SH-SY5Y (cell line): Measurements from ENCODE around the gene ENTPD1.

ENCODE experiments used
- GATA2 ChIP-seq: IDR thresholded peaks from 2 replicates; pipeline ENCODE4 v1.6.1; 2011; ENCODE audit warnings: mild to moderate bottlenecking, low read depth, low read length
- GATA3 ChIP-seq: IDR thresholded peaks from 2 replicates; pipeline ENCODE4 v1.6.1; 2011; ENCODE audit warnings: low read depth, mild to moderate bottlenecking, low read length, moderate library complexity

Gene ENTPD1

GRCh38 chr10:95833042-95833610 lies 77.2 kb downstream of the ENTPD1 start:
- TF ChIP-seq GATA2 (no peak), GATA3 (no peak)

DNA sequence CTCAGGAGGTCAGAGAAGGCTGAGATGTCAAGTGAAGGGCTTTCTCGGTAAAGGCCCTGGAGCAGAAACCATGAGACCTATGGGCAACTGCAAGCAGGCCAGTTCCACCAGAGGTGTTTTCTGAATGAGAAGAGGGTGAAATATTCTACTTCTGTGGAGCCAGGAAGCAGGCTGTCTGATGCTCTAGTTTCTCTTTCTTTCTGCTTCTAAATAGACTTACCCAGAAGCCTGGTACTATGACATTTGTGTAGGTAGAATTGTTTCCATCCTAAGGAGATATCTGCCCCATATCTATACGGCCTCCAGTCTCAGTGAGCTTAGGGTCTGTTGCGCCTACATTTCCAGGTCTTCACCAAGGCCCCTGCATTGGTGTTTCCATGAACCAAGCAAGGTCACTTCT lies 78.4 kb downstream of the ENTPD1 start:
- no peak for TF ChIP-seq GATA2
- no peak for TF ChIP-seq GATA3

DNA sequence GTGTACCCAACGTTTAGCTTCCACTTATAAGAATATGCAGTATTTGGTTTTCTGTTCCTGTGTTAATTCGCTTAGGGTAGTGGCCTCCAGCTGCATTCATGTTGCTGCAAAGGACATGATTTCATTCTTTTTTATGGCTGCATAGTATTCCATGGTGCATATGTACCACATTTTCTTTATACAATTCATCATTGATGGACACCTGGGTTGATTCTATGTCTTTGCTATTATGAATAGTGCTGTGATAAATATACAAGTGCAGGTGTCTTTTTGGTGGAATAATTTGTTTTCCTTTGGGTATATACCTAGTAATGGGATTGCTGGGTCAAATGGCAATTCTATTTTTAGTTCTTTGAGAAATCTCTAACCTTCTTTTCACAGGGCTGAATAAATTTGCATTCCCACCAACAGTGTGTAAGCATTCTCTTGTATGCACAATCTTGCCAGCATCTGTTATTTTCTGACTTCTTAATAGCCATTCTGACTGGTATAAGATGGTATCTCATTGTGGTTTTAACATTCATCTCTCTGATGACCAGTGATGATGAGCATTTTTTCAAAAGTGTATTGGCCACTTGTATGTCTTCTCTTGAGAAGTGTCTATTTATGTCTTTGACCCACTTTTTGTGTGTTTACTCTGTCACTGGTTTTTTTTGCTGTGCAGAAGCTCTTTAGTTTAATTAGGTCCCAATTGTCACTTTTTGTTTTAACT lies 79.3 kb downstream of the ENTPD1 start:
- no peak for TF ChIP-seq GATA2
- no peak for TF ChIP-seq GATA3

- TF ChIP-seq GATA2 (no peak), GATA3 (no peak)
Observed at GRCh38 chr10:95835911-95836310, 79.9 kb downstream of the ENTPD1 start.

DNA sequence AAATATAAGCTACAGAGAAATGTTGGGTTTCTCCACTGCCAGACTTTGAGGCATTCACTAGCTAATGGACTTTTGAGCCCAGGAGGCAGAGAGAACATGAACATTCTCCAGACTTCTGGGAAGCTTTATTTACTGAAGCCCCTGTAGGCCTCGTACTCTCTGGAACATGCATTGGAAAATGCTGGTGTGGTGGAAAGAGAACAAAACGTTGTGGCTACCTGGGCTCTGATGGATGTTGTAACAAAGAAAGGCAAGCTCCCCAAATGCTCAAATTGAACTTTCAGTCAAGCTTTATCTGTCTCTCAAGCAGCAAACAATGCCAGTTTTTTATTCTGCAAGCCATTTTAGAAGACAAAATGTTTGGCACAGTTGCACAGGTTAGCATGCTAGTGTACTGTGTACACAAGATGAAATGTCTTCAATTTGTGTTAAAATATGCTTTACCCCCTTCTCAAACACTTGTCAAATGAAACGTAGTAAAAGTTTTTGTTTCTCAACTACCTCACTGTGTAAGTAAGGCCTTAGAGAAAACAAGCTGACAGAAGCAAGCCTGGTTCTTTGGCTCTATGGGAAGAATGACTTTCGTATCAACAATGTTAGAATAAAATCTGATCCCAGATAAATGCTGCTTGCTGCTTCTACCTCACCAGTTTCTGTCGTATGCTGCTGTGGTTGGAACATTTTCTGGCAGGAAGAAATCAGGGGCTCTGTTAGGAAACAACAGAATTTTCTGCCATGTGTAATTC lies 80.8 kb downstream of the ENTPD1 start:
- TF ChIP-seq GATA2: no peak
- no peak for TF ChIP-seq GATA3

- TF ChIP-seq GATA2 (no peak), GATA3 (no peak)
Observed at GRCh38 chr10:95837356-95837776, 81.4 kb downstream of the ENTPD1 start.

- TF ChIP-seq GATA2: no peak
- TF ChIP-seq GATA3: no peak
Observed at GRCh38 chr10:95837783-95838182, 81.8 kb downstream of the ENTPD1 start.

- TF ChIP-seq GATA3 (no peak), GATA2 (no peak)
Observed at GRCh38 chr10:95840121-95840520, 84.2 kb downstream of the ENTPD1 start.

DNA sequence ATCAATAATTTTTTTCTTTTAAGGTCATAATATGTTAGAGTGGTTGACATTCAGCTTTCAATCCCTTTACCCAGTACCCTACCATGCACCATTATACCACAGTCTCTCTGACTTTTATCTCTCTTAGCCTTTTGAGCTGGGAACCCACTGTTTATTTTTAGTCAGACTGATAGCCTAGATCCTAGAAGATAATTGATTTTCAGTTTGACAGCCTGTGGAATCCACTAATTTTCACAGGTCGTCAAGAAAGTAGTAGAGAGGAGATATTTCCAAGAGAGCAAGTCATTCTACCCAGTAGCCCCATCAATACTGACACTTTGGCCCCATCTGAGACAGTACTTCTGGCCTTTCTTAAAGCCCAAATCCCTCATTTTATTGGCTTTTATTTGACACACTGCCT lies 84.7 kb downstream of the ENTPD1 start:
- TF ChIP-seq GATA3: no peak
- TF ChIP-seq GATA2: no peak

GRCh38 chr10:95841661-95842498 lies 85.9 kb downstream of the ENTPD1 start:
- no peak for TF ChIP-seq GATA3
- no peak for TF ChIP-seq GATA2

GRCh38 chr10:95845411-95845810 lies 89.4 kb downstream of the ENTPD1 start:
- TF ChIP-seq GATA2: no peak
- no peak for TF ChIP-seq GATA3

- no peak for TF ChIP-seq GATA2
- TF ChIP-seq GATA3: no peak
Observed at GRCh38 chr10:95847007-95847406, 91.0 kb downstream of the ENTPD1 start.

GRCh38 chr10:95848841-95849240 lies 92.9 kb downstream of the ENTPD1 start:
- TF ChIP-seq GATA3 (no peak), GATA2 (no peak)

- no peak for TF ChIP-seq GATA2
- TF ChIP-seq GATA3: no peak
Observed at GRCh38 chr10:95850791-95851190, 94.8 kb downstream of the ENTPD1 start.
